ENCODE measurements around the gene RNASET2. TPM values are rescaled to one million over a fixed set of nuclear protein-coding genes. Genes with fewer than 3 reads are reported as not detected.

RNASET2 gene
- total RNA-seq, 2 donors from 2014 or later: 25.8 to 29.3 TPM

DNA sequence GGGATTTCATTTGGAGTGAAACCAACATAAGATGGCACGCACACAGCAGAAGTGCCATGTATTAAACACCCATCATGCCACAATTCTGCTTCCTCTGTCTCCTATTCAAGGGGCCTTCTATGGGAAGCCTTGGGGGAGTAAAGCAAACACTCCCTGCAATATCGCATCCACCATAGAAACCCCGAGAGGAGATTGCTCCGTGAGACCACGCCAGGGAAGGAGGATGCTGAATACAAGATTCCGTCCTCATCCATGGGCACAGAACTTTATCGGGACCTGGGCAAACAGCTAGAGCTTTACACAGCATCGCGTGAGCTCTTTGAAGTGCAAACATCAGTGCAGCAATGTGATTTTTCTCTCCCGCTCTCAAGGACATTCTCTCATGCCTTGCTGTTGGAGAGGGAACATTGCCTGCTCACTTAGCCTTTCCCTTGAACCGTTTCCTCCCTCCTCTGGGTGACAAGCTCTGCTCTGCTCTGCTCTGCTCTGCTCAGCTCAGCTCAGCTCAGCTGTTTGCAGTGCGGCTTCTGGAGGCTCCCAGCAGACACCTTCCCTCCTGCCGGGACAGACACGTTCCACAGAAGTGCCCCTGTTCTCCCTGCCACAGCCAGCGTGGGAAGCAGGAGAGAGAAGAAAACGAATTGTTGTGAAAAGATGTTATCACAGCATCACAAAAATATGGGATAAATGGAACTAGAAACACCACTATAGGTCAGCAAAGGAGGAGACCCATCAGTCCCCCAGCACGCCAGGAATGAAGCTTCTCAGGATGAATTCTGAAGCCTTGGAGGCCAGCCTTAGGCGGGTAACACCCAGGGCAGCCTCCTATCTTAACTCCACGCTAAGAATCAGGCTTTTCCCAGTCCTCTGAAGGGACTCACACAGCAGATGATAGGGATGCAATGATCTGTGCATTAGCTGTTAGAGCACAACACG is 48.2 kb downstream of the RNASET2 start:
- H3K4me1 ChIP-seq (ENCODE audit: control insufficient read depth, insufficient read depth, low read length): no peaks in the 10 kb centered on the region
- no peak overlapping the region for H3K4me3 ChIP-seq (ENCODE audit: low read length)
- Mint-ChIP-seq H3K4me1 (peaks cover 10% of the 10 kb centered on the region), H3K36me3 (ENCODE audit: low read depth) (no peaks in the 10 kb centered on the region), H3K4me3 (no peak overlapping the region), H3K27ac (no peak overlapping the region), H3K27me3 (ENCODE audit: insufficient read depth) (no peaks in the 10 kb centered on the region), H3K9me3 (peaks cover 3% of the 10 kb centered on the region)
- H3K9me3 ChIP-seq (ENCODE audit: control insufficient read depth, low read length): peaks cover 7% of the 10 kb centered on the region
- no peak overlapping the region for H3K9ac ChIP-seq (ENCODE audit: extremely low read depth, low read length, poor library complexity, severe bottlenecking)
- TF ChIP-seq, protein P1, sequence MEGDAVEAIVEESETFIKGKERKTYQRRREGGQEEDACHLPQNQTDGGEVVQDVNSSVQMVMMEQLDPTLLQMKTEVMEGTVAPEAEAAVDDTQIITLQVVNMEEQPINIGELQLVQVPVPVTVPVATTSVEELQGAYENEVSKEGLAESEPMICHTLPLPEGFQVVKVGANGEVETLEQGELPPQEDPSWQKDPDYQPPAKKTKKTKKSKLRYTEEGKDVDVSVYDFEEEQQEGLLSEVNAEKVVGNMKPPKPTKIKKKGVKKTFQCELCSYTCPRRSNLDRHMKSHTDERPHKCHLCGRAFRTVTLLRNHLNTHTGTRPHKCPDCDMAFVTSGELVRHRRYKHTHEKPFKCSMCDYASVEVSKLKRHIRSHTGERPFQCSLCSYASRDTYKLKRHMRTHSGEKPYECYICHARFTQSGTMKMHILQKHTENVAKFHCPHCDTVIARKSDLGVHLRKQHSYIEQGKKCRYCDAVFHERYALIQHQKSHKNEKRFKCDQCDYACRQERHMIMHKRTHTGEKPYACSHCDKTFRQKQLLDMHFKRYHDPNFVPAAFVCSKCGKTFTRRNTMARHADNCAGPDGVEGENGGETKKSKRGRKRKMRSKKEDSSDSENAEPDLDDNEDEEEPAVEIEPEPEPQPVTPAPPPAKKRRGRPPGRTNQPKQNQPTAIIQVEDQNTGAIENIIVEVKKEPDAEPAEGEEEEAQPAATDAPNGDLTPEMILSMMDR (conservative IDR thresholded peaks at IDR 0.05): no peak
- H3K36me3 ChIP-seq (ENCODE audit: control insufficient read depth, insufficient read depth, low read length): no peaks in the 10 kb centered on the region
- H3K27me3 ChIP-seq (ENCODE audit: control insufficient read depth, insufficient read depth, low read length, poor library complexity, severe bottlenecking): no peaks in the 10 kb centered on the region
- no peak for DNase-seq
- no peak overlapping the region for H3K27ac ChIP-seq (ENCODE audit: low read depth, low read length)
- WGBS, 2 experiments (ENCODE audit: insufficient coverage in 1 of 2, insufficient read length in 1 of 2): 87 to 89% methylated on average over 14 to 20 of the region's 20 CpGs

DNA sequence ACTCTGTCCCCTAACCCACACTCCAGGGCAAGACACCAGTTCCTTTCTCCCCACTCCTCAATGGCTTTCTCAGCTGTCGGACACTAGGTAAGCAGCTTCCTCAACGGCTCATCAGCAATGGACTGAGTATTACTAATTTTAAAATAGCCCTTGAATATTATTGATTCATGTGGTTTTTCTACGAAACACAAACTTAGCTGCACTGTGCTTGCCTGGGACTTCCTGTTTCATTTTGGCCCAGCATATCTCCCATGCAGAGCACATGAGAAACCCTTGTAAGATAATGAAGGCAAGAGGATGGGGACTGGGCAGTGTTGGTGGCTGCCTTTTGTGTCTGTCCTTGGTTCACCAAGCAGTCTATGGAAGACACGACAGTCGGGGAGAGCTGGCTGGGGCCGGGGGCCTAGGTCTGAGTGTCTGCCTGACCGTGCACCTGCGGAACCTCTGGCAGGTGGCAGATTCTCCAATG is 48.9 kb downstream of the RNASET2 start:
- Mint-ChIP-seq H3K27me3 (ENCODE audit: insufficient read depth) (no peaks in the 10 kb centered on the region), H3K36me3 (ENCODE audit: low read depth) (no peaks in the 10 kb centered on the region), H3K9me3 (peaks cover 3% of the 10 kb centered on the region), H3K27ac (no peak overlapping the region), H3K4me1 (peaks cover 10% of the 10 kb centered on the region), H3K4me3 (no peak overlapping the region)
- H3K4me3 ChIP-seq (ENCODE audit: low read length): no peak overlapping the region
- no peaks in the 10 kb centered on the region for H3K4me1 ChIP-seq (ENCODE audit: control insufficient read depth, insufficient read depth, low read length)
- H3K36me3 ChIP-seq (ENCODE audit: control insufficient read depth, insufficient read depth, low read length): no peaks in the 10 kb centered on the region
- no peaks in the 10 kb centered on the region for H3K27me3 ChIP-seq (ENCODE audit: control insufficient read depth, insufficient read depth, low read length, poor library complexity, severe bottlenecking)
- H3K27ac ChIP-seq (ENCODE audit: low read depth, low read length): no peak overlapping the region
- TF ChIP-seq, protein P1 (conservative IDR thresholded peaks at IDR 0.05): no peak
- DNase-seq: no peak
- H3K9me3 ChIP-seq (ENCODE audit: control insufficient read depth, low read length): peaks cover 7% of the 10 kb centered on the region
- 86 to 94% methylated on average over 6 to 8 of the region's 8 CpGs for WGBS, 2 experiments (ENCODE audit: insufficient coverage in 1 of 2, insufficient read length in 1 of 2)
- no peak overlapping the region for H3K9ac ChIP-seq (ENCODE audit: extremely low read depth, low read length, poor library complexity, severe bottlenecking)

- H3K27ac ChIP-seq (ENCODE audit: low read depth, low read length): no peak overlapping the region
- no peak overlapping the region for H3K9ac ChIP-seq (ENCODE audit: extremely low read depth, low read length, poor library complexity, severe bottlenecking)
- Mint-ChIP-seq H3K36me3 (ENCODE audit: low read depth) (no peaks in the 10 kb centered on the region), H3K9me3 (peaks cover 5% of the 10 kb centered on the region), H3K4me1 (peaks cover 10% of the 10 kb centered on the region), H3K4me3 (no peak overlapping the region), H3K27ac (no peak overlapping the region), H3K27me3 (ENCODE audit: insufficient read depth) (peaks cover 2% of the 10 kb centered on the region)
- 76 to 92% methylated on average over 9 to 17 of the region's 17 CpGs for whole genome bisulfite sequencing, 2 experiments (ENCODE audit: insufficient coverage in 1 of 2, insufficient read length in 1 of 2)
- no peaks in the 10 kb centered on the region for H3K4me1 ChIP-seq (ENCODE audit: control insufficient read depth, insufficient read depth, low read length)
- TF ChIP-seq, protein P1 (conservative IDR thresholded peaks at IDR 0.05): no peak
- DNase-seq: no peak
- no peaks in the 10 kb centered on the region for H3K36me3 ChIP-seq (ENCODE audit: control insufficient read depth, insufficient read depth, low read length)
- H3K4me3 ChIP-seq (ENCODE audit: low read length): no peak overlapping the region
- no peaks in the 10 kb centered on the region for H3K27me3 ChIP-seq (ENCODE audit: control insufficient read depth, insufficient read depth, low read length, poor library complexity, severe bottlenecking)
- peaks cover 7% of the 10 kb centered on the region for H3K9me3 ChIP-seq (ENCODE audit: control insufficient read depth, low read length)
Observed at GRCh38 chr6:166906376-166907044, 49.8 kb downstream of the RNASET2 start.

Data from endodermal cell (in vitro differentiated cells).